AG10803 (cell line): Measurements from ENCODE around the gene OTUD5.

Experiments used
- DNase-seq: peaks from one replicate; pipeline ENCODE4 v3.0.0; 2010; ENCODE audit warnings: low read depth
- H3K4me3 ChIP-seq: 2 replicates; pipeline ENCODE4 v1.5.1; 2011; ENCODE audit warnings: mild to moderate bottlenecking, low read length, control low read depth
- TF ChIP-seq, protein P1 (sequence below): conservative IDR thresholded peaks from 2 replicates; pipeline ENCODE4 v1.5.1; 2011; ENCODE audit warnings: mild to moderate bottlenecking, low read length, control low read depth, inconsistent platforms

The OTUD5 gene

DNA sequence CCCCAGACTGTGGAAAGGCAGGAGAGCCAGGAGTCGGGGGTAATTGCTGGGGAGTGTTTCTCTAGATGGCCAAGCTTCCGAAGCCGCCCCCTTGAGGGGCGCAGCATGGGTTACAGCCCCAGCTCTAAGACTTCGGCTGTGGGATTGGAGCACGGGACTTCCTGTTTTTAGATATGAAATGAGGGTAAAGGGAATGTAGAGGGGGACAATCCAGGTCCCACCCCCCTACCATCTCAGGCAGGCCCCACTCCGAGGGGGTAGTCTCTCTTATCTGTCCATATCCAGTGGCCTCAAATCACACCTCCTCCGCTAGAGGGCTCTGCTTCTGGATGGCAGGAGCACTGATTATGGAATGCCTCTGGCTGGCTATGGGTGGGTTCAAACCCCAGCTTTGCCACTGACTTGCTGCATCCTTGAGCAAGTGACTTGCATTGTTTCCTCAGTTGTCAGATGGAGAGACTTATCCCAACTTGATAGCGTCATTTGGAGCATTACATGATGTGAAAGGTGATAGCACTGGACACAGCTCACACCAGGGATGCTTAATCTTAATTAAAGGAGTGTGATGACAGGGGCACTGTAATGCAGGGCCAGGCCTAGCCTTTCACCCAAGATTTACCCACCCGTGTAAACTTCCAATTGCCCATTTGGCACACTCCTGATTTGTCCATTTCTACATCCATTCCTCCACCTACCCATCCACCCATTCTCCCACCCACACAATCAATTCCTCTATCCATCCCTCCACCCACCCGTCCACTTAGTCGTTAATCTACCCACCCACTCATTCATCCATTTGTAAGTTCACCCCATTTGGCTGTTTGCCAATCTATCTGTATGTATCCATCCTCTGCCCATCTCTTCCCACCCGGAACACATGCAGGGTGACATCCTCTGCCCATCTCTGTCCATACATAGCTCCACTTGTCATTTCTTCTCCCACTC lies 15.1 kb upstream of the OTUD5 start:
- peak; percentile 43 for DNase-seq
- peak overlapping the region; percentile 55 for H3K4me3 ChIP-seq

DNA sequence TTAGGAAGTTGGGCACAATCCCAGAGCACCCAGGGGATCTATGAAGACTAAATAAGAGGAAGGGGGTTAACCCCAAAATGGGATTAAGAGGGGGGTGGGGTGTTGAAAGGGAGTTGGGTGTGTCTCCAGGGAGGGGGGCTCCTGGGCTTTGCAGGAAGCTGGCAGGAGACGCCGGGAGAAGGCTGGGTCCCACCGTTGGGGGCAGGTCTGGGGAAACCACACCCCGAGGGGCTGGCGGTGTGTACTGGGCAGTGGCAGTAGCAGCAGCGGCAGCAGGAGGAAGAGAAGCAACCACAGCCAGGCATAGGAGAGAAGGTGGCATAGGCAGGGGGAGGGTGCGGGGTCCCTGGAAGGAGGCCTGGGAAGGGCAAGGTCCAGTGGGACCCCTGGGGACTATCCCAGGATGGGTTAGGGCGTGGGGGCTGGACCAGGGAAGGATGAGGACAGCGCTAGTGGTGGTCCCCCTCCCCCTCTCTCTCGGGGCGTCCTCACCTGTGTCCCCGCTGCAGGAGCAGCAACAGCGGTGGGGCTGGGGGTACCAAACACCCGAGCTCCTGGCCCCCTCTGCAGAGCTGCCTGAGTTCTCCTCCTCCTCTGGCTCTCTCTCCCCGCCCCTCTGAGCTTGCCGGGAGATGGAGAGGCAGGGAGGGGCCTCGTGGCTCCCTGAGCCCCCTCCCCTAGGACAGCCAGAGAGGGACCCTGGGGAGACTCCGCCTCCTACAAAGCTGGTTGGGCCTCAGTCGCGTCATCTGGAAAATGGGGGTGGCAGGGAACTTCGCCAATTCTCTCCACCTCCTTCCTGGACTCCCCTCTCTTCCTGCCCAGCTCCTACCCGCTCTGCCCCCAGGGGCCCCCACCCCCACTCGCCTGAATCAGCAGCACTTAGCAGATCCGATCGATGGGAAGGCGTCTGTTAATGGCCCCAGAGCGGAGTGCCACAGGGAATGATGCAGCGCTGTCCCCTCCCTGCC lies 14.1 kb upstream of the OTUD5 start, which contains the start of gene KCND1:
Gene KCND1 (minus strand): TSS at position 596 of the 971 bp plus-strand sequence. CDS start 1,573 bp downstream, outside the sequence.
- H3K4me3 ChIP-seq, result peak within 1 kb of the TSS; percentile 55
- DNase-seq, result peak; percentile 26
- TF ChIP-seq, protein P1, sequence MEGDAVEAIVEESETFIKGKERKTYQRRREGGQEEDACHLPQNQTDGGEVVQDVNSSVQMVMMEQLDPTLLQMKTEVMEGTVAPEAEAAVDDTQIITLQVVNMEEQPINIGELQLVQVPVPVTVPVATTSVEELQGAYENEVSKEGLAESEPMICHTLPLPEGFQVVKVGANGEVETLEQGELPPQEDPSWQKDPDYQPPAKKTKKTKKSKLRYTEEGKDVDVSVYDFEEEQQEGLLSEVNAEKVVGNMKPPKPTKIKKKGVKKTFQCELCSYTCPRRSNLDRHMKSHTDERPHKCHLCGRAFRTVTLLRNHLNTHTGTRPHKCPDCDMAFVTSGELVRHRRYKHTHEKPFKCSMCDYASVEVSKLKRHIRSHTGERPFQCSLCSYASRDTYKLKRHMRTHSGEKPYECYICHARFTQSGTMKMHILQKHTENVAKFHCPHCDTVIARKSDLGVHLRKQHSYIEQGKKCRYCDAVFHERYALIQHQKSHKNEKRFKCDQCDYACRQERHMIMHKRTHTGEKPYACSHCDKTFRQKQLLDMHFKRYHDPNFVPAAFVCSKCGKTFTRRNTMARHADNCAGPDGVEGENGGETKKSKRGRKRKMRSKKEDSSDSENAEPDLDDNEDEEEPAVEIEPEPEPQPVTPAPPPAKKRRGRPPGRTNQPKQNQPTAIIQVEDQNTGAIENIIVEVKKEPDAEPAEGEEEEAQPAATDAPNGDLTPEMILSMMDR, result no peak

More for the DNA sequence above, 15.1 kb upstream of the OTUD5 start:
- TF ChIP-seq, protein P1, result peak; percentile 66

DNA sequence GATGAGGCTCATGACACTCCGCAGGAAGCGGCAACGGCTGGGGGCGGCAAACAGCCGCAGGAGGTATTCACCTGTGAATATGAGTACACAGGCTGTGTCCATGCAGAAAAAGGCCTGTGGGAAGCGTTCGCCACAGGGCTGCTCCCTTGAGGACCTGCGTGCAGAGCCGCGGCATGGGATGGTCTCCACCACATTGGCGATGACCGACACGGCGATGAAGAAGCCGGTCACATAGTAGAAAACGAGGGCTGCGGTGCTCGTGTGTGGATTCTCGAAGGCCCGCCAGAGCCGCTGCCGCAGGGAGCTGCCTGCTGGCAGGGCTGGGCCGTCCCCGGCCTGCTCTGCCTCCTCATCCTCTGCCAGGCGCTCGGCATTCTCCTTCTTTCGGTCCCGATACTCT lies 12.1 kb upstream of the OTUD5 start:
- no peak overlapping the region for H3K4me3 ChIP-seq
- TF ChIP-seq, protein P1, result no peak
- DNase-seq, result no peak

DNA sequence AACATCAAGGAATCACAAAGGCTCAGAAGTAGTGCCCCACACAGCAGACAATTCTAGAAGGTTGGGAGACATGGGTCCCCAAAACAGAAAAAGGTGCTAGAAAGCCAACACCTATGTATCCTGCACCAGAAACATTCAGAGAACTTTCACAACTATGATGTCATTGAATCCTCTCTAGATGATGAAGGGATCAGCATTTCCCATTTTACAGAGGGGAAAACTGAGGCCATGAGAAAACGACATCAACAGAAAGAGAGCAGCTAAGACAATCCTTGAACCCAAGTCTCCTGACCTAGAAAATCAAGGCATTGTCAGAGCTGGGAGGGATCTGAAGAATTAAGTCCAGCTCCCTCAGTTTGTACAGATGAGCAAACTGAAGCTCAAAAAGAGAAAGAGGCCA lies 11.0 kb upstream of the OTUD5 start:
- TF ChIP-seq, protein P1, result no peak
- DNase-seq, result no peak

DNA sequence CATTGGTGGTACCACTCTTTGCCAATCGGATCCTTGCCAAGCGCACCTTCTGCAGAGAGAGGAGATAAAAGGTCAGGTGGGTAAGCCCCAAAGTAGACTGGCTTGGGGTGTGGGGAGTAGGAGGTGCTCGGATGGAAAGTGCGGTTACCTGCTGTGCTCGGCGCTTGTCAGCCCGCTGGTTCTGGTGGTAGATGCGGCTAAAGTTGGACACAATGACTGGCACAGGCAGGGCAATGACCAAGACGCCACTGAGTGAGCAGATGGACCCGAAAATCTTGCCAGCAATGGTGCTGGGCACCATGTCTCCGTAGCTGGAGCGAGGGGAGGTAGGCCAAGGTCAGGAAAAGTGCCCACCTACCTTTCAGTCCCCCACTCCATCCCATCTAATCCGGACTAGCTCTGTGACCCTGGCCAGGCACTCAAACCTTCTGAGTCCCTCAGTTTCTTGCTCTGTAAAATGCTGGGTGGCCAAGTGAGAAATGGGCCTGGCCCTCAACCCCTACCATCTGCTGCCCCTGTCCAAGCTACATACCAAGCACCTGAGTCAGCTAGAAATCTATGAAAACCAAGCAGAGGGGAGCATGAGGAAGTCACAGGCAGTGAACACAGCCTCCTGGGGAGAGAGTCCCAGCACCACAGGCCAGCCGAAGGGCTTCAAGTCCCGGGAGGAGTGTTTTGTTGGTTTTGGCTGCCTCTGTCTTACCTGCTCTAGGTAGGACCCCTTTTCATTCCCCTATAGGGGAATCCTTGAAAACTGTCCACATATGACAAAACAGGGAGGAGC lies 9.6 kb upstream of the OTUD5 start:
- TF ChIP-seq, protein P1, result no peak
- H3K4me3 ChIP-seq, result no peak overlapping the region
- peak; percentile 53 for DNase-seq

More for the DNA sequence above, 11.0 kb upstream of the OTUD5 start:
- no peak overlapping the region for H3K4me3 ChIP-seq

DNA sequence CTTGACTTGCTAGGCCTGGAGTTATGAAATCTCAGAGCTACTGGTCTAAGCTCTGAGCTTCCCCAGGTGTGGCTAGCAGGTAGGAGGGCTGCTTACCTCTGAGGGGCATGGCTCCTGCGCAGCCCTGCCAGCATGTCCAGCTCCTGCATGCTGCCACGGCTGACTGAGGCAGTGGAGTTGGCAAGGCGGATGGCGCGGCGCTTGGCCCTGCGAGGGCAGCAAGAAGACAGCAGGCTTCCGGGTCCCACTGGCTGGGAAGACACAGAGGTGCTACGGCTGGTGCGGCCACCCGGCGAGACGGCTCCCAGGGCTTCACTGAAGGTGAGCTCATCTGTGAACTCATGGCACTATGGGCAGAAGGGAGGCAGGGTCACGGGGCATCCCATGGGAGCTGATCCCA lies 8.6 kb upstream of the OTUD5 start:
- no peak overlapping the region for H3K4me3 ChIP-seq
- no peak for DNase-seq
- TF ChIP-seq, protein P1, result no peak
